A673 (cell line): ENCODE measurements around the gene EDIL3. TPM values are rescaled to one million over a fixed set of nuclear protein-coding genes. Genes with fewer than 3 reads are reported as not detected.

ENCODE experiments used
- BruUV-seq: library from RNA; stranded (reverse); fragments of 400-500 nt; replicated peaks from 2 replicates; lab custom pipeline; 2021; lab: Mats Ljungman, UMichigan
- CTCF ChIA-PET: fragments of 300-600 bp; sonication (Branson Sonifier 250); formaldehyde crosslinking; loops from one replicate; lab custom pipeline; 2022; ENCODE audit warnings: antibody characterized with exemption; lab: Charles Lee
- POLR2A ChIA-PET: fragments of 300-600 bp; sonication (Branson Sonifier 250); formaldehyde crosslinking; loops from one replicate; lab custom pipeline; 2022; ENCODE audit warnings: antibody characterized with exemption; ENCODE audit not compliant: low non-redundant PET; lab: Charles Lee
- DNase-seq: peaks from one replicate; pipeline ENCODE4 v3.0.0-alpha.2; 2015; ENCODE audit warnings: low spot score
- H3K27ac ChIP-seq: fragments of 200-600 bp; sonication (generic); 2 replicates; pipeline ENCODE4 v1.5.1; 2016; ENCODE audit warnings: mixed run types, low read depth, mild to moderate bottlenecking, mixed read lengths, antibody characterized with exemption, low read length; ENCODE audit not compliant: poor library complexity, severe bottlenecking
- H3K27me3 ChIP-seq: fragments of 200-600 bp; sonication (generic); replicated peaks from 2 replicates; pipeline ENCODE4 v1.6.1; 2017; ENCODE audit warnings: mixed run types, low read depth, mild to moderate bottlenecking, mixed read lengths, antibody characterized with exemption, low read length; ENCODE audit not compliant: insufficient read depth, poor library complexity
- H3K36me3 ChIP-seq: fragments of 200-600 bp; sonication (generic); 2 replicates; pipeline ENCODE4 v1.6.1; 2016; ENCODE audit warnings: mixed run types, mild to moderate bottlenecking, mixed read lengths, antibody characterized with exemption, low read length; ENCODE audit not compliant: insufficient read depth, poor library complexity, severe bottlenecking
- H3K4me1 ChIP-seq: fragments of 200-600 bp; sonication (generic); 2 replicates; pipeline ENCODE4 v1.6.1; 2017; ENCODE audit warnings: mixed run types, mild to moderate bottlenecking, mixed read lengths, antibody characterized with exemption, low read length; ENCODE audit not compliant: insufficient read depth, poor library complexity, severe bottlenecking
- H3K4me3 ChIP-seq: fragments of 200-600 bp; sonication (generic); 2 replicates; pipeline ENCODE4 v1.5.1; 2016; ENCODE audit warnings: low read depth, mixed run types, mild to moderate bottlenecking, mixed read lengths, low read length; ENCODE audit not compliant: poor library complexity, severe bottlenecking
- H3K9me3 ChIP-seq: fragments of 200-600 bp; sonication (generic); 2 replicates; pipeline ENCODE4 v1.6.1; 2016; ENCODE audit warnings: mixed run types, low read depth, mild to moderate bottlenecking, mixed read lengths, antibody characterized with exemption, low read length; ENCODE audit not compliant: poor library complexity, severe bottlenecking
- EZH2 ChIP-seq: fragments of 200-600 bp; sonication (generic); IDR thresholded peaks from 2 replicates; pipeline ENCODE4 v1.6.1; 2017; ENCODE audit warnings: borderline replicate concordance, low read depth, mild to moderate bottlenecking, mixed read lengths, antibody characterized with exemption, low read length; ENCODE audit not compliant: poor library complexity, severe bottlenecking
- intact Hi-C: fragments of 100-400 bp; cut with micrococcal nuclease; formaldehyde crosslinking; loops from one replicate; pipeline ENCODE4 v1.10.0; 2022; ENCODE audit not compliant: unreplicated experiment
- total RNA-seq: library from RNA; stranded (reverse); gene quantifications from 2 replicates; pipeline ENCODE4 v1.2.3, GENCODE V29; 2021
- TF ChIP-seq, protein P1 (sequence below): fragments of 300-800, 200-600 bp; sonication (generic); conservative IDR thresholded peaks from 2 replicates; pipeline ENCODE4 v1.5.1; 2017; ENCODE audit warnings: low read depth, mild to moderate bottlenecking, antibody characterized with exemption, low read length, moderate library complexity, mixed read lengths

Gene EDIL3
- total RNA-seq, 1 experiment from 2014 or later, result 4.6 TPM

DNA sequence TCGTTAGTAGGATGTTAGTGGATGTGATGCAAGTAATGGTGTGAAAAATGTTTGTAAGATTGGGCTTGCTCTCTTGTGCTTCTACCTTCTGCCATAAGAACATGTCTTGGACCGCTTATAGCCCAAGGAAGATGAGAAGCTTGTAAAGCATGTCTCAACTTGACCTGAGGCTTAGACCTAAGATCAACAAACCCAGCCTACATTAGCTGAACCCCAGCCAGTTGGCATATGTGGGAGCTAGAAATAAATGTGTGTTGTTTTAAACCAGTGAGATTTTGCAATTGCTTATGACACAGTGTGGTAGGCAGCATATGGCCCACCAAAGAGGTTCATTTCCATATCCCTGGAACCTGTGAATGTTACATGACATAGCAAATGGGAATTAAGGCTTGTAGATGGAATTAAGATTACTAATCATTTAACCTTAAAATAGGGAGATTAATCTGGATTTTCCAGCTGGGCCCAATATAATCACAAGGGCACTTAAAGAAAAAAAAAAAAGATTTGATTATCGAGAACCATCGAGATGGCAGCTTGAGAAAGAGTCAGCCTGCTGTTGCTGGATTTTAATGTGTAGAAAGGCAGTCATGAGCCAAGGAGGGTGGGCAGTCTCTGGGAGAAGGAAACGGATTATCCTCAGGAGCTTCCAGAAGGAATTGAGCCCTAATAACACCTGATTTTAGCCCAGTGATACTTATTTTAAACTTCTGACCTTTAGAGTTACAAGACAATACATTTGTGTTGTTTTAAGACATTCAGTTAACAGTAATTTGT is 27.3 kb upstream of the EDIL3 start:
- Histone ChIP-seq H3K27ac (no peak overlapping the region), H3K9me3 (no peaks in the 10 kb centered on the region), H3K27me3 (no peaks in the 10 kb centered on the region), H3K4me3 (no peak overlapping the region), H3K36me3 (no peaks in the 10 kb centered on the region), H3K4me1 (no peaks in the 10 kb centered on the region)
- CTCF ChIA-PET, result no interaction called here
- intact Hi-C loops, result no loop called here
- DNase-seq, result no peak
- BruUV-seq, result no TSS peak
- TF ChIP-seq, protein P1, sequence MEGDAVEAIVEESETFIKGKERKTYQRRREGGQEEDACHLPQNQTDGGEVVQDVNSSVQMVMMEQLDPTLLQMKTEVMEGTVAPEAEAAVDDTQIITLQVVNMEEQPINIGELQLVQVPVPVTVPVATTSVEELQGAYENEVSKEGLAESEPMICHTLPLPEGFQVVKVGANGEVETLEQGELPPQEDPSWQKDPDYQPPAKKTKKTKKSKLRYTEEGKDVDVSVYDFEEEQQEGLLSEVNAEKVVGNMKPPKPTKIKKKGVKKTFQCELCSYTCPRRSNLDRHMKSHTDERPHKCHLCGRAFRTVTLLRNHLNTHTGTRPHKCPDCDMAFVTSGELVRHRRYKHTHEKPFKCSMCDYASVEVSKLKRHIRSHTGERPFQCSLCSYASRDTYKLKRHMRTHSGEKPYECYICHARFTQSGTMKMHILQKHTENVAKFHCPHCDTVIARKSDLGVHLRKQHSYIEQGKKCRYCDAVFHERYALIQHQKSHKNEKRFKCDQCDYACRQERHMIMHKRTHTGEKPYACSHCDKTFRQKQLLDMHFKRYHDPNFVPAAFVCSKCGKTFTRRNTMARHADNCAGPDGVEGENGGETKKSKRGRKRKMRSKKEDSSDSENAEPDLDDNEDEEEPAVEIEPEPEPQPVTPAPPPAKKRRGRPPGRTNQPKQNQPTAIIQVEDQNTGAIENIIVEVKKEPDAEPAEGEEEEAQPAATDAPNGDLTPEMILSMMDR, result no peak
- no peak for TF ChIP-seq EZH2
- POLR2A ChIA-PET, result no interaction called here

GRCh38 chr5:84406111-84406510 is 21.4 kb upstream of the EDIL3 start:
- no peaks in the 10 kb centered on the region for H3K4me1 ChIP-seq
- intact Hi-C loops, result no loop called here
- no peak overlapping the region for H3K4me3 ChIP-seq
- ChIA-PET POLR2A (no interaction called here), CTCF (no interaction called here)
- no TSS peak for BruUV-seq
- H3K9me3 ChIP-seq, result no peaks in the 10 kb centered on the region
- no peaks in the 10 kb centered on the region for H3K36me3 ChIP-seq
- TF ChIP-seq EZH2, result no peak
- no peak for DNase-seq
- no peak overlapping the region for H3K27ac ChIP-seq
- H3K27me3 ChIP-seq, result no peaks in the 10 kb centered on the region

GRCh38 chr5:84403773-84404172 is 19.1 kb upstream of the EDIL3 start:
- CTCF ChIA-PET, result no interaction called here
- POLR2A ChIA-PET, result no interaction called here

More at GRCh38 chr5:84403773-84404172, 19.1 kb upstream of the EDIL3 start:
- H3K27me3 ChIP-seq, result no peaks in the 10 kb centered on the region
- DNase-seq, result no peak
- no peak for TF ChIP-seq EZH2
- TF ChIP-seq, protein P1, result no peak
- no peak overlapping the region for H3K4me3 ChIP-seq
- no peaks in the 10 kb centered on the region for H3K4me1 ChIP-seq
- no peak overlapping the region for H3K27ac ChIP-seq
- intact Hi-C loops, result no loop called here
- no peaks in the 10 kb centered on the region for H3K36me3 ChIP-seq
- no TSS peak for BruUV-seq
- no peaks in the 10 kb centered on the region for H3K9me3 ChIP-seq
